Suprapubic skin (tissue), 4 donors: ENCODE data around the gene SIRPA. TPM values are rescaled to one million over a fixed set of nuclear protein-coding genes. Genes with fewer than 3 reads are reported as not detected.
A peak's percentile ranks its signal among the peaks of the same experiment; 100 is the strongest.

Experiments
- DNase-seq, 2 donors: peaks; one replicate each; pipeline ENCODE4 v3.0.0-alpha.2; 2019; ENCODE audit warnings: low spot score in 2 of 2
- H3K27ac ChIP-seq: fragments of 200-600 bp; sonication (generic); one replicate; pipeline ENCODE4 v1.5.1; 2019
- H3K27me3 ChIP-seq: fragments of 200-600 bp; sonication (generic); one replicate; pipeline ENCODE4 v1.5.1; 2019
- H3K36me3 ChIP-seq: fragments of 200-600 bp; sonication (generic); one replicate; pipeline ENCODE4 v1.5.1; 2019
- H3K4me1 ChIP-seq: fragments of 200-600 bp; sonication (generic); one replicate; pipeline ENCODE4 v1.5.1; 2019
- H3K4me3 ChIP-seq: fragments of 200-600 bp; sonication (generic); one replicate; pipeline ENCODE4 v1.5.1; 2019; ENCODE audit warnings: mild to moderate bottlenecking
- H3K9me3 ChIP-seq: fragments of 200-600 bp; sonication (generic); one replicate; pipeline ENCODE4 v1.5.1; 2019
- CTCF ChIP-seq, 2 donors: fragments of 200-600 bp in 1 of 2; fragments of 450-650 bp in 1 of 2; sonication (generic) in 1 of 2; IDR thresholded peaks; one replicate each; pipeline ENCODE4 v1.5.1; 2016 to 2019; ENCODE audit warnings: antibody characterized with exemption in 2 of 2, mild to moderate bottlenecking in 1 of 2, moderate library complexity in 1 of 2
- EP300 ChIP-seq: sonication (generic); formaldehyde crosslinking; IDR thresholded peaks from one replicate; pipeline ENCODE4 v1.6.1; 2017; ENCODE audit warnings: antibody characterized with exemption
- POLR2A ChIP-seq, 2 donors: fragments of 450-650 bp; IDR thresholded peaks; one replicate each; pipeline ENCODE4 v1.6.1; 2017; ENCODE audit warnings: antibody characterized with exemption in 2 of 2, mild to moderate bottlenecking in 2 of 2, moderate library complexity in 2 of 2
- POLR2AphosphoS5 ChIP-seq, 3 donors: sonication (generic); formaldehyde crosslinking; IDR thresholded peaks; one replicate each; pipeline ENCODE4 v1.6.1; 2017; ENCODE audit warnings: antibody characterized with exemption in 3 of 3
- WGBS: methylation state at CpG from one replicate; pipeline ENCODE4 v1.1.5; 2018; 5-methylcytosine and 5-hydroxymethylcytosine counted together
- total RNA-seq, 4 donors: library from RNA; depleted of rRNA; stranded (reverse); fragments of >200 nt; gene quantifications; one replicate each; pipeline ENCODE4 v1.1.0, GENCODE V29; 2016

SIRPA gene
- 10 to 100 TPM; 30.3 to 53.3 (median 47.3) TPM for total RNA-seq

GRCh38 chr20:1894951-1895673, at the start of gene SIRPA:
Gene SIRPA, plus strand, starts transcription at chr20:1895407. Its CDS starts 41 bp downstream, at chr20:1895448.
- H3K36me3 ChIP-seq, result no peaks in the 10 kb centered on the region
- peak within 1 kb of the TSS; percentile 95 for H3K27ac ChIP-seq
- WGBS, result under 1% methylated on average over 30 of the region's 74 CpGs
- H3K4me1 ChIP-seq, result peaks cover 79% of the 10 kb centered on the region
- peak in 1 of 2 donors; percentile 81 for DNase-seq
- H3K9me3 ChIP-seq, result no peaks in the 10 kb centered on the region
- TF ChIP-seq POLR2A (IDR thresholded peaks at IDR 0.05) (peak in 1 of 2 donors; percentile 13), POLR2AphosphoS5 (IDR thresholded peaks at IDR 0.05) (no peak), EP300 (no peak), CTCF (IDR thresholded peaks at IDR 0.05) (no peak)
- H3K4me3 ChIP-seq, result peak within 1 kb of the TSS; percentile 82
- H3K27me3 ChIP-seq, result no peaks in the 10 kb centered on the region

- Histone ChIP-seq H3K4me1 (peaks cover 10% of the 10 kb centered on the region), H3K36me3 (no peaks in the 10 kb centered on the region), H3K4me3 (no peak overlapping the region), H3K27me3 (no peaks in the 10 kb centered on the region), H3K9me3 (no peaks in the 10 kb centered on the region), H3K27ac (no peak overlapping the region)
- no peak for TF ChIP-seq POLR2AphosphoS5 (IDR thresholded peaks at IDR 0.05)
- no peak for DNase-seq
- 82% methylated on average over 7 of the region's 7 CpGs for WGBS
Observed at GRCh38 chr20:1845701-1846100, 49.5 kb upstream of the SIRPA start.

- H3K27ac ChIP-seq, result no peak overlapping the region
- no peaks in the 10 kb centered on the region for H3K9me3 ChIP-seq
- H3K4me1 ChIP-seq, result peaks cover 4% of the 10 kb centered on the region
- WGBS, result 95% methylated on average over 1 of the region's 1 CpG
- H3K36me3 ChIP-seq, result no peaks in the 10 kb centered on the region
- no peak for DNase-seq
- H3K4me3 ChIP-seq, result no peak overlapping the region
- TF ChIP-seq EP300, result no peak
- no peak for TF ChIP-seq CTCF (IDR thresholded peaks at IDR 0.05)
- no peak for TF ChIP-seq POLR2AphosphoS5 (IDR thresholded peaks at IDR 0.05)
- H3K27me3 ChIP-seq, result no peaks in the 10 kb centered on the region
Observed at GRCh38 chr20:1846341-1846740, 48.9 kb upstream of the SIRPA start.

- TF ChIP-seq CTCF (IDR thresholded peaks at IDR 0.05), result no peak
- no peak for TF ChIP-seq POLR2A (IDR thresholded peaks at IDR 0.05)
- TF ChIP-seq EP300, result no peak
- TF ChIP-seq POLR2AphosphoS5 (IDR thresholded peaks at IDR 0.05), result no peak
- no peaks in the 10 kb centered on the region for H3K9me3 ChIP-seq
- H3K4me3 ChIP-seq, result no peak overlapping the region
- H3K27ac ChIP-seq, result no peak overlapping the region
- WGBS, result 33% methylated on average over 1 of the region's 1 CpG
- no peaks in the 10 kb centered on the region for H3K36me3 ChIP-seq
- H3K4me1 ChIP-seq, result no peaks in the 10 kb centered on the region
- DNase-seq, result no peak
- no peaks in the 10 kb centered on the region for H3K27me3 ChIP-seq
Observed at GRCh38 chr20:1846876-1847275, 48.3 kb upstream of the SIRPA start.

GRCh38 chr20:1847780-1848179, 47.4 kb upstream of the SIRPA start:
- Histone ChIP-seq H3K4me1 (no peaks in the 10 kb centered on the region), H3K9me3 (no peaks in the 10 kb centered on the region), H3K27ac (no peak overlapping the region), H3K4me3 (no peak overlapping the region), H3K36me3 (no peaks in the 10 kb centered on the region), H3K27me3 (no peaks in the 10 kb centered on the region)
- no peak for TF ChIP-seq EP300
- WGBS, result 96% methylated on average over 2 of the region's 2 CpGs
- no peak for DNase-seq

GRCh38 chr20:1848373-1848772, 46.8 kb upstream of the SIRPA start:
- Histone ChIP-seq H3K36me3 (no peaks in the 10 kb centered on the region), H3K9me3 (no peaks in the 10 kb centered on the region), H3K27me3 (no peaks in the 10 kb centered on the region), H3K27ac (no peak overlapping the region), H3K4me3 (no peak overlapping the region), H3K4me1 (no peaks in the 10 kb centered on the region)
- DNase-seq, result no peak
- TF ChIP-seq POLR2AphosphoS5 (IDR thresholded peaks at IDR 0.05) (no peak), POLR2A (IDR thresholded peaks at IDR 0.05) (no peak), EP300 (no peak), CTCF (IDR thresholded peaks at IDR 0.05) (no peak)
